ENCODE measurements around the gene ME1. TPM values are rescaled to one million over a fixed set of nuclear protein-coding genes. Genes with fewer than 3 reads are reported as not detected.
A peak's percentile ranks its signal among the peaks of the same experiment; 100 is the strongest.
"Not testable (repeated sequence)": the region's sequence is repeated elsewhere in the genome, so short reads cannot be mapped to it uniquely, and the experiment has no call there.

ME1 gene
- total RNA-seq, 2 donors from 2014 or later, result 7.5 to 15.4 TPM

GRCh38 chr6:83352424-83353061 is 78.3 kb downstream of the ME1 start:
- TF ChIP-seq CTCF (conservative IDR thresholded peaks at IDR 0.05), result no peak
- H3K4me3 ChIP-seq (ENCODE audit: low read length), result no peak overlapping the region
- no peaks in the 10 kb centered on the region for H3K36me3 Mint-ChIP-seq (ENCODE audit: low read depth)
- H3K36me3 ChIP-seq (ENCODE audit: control insufficient read depth, insufficient read depth, low read length), result no peaks in the 10 kb centered on the region
- 94 to 100% methylated on average over 1 to 2 of the region's 3 CpGs for WGBS, 2 experiments (ENCODE audit: insufficient coverage in 1 of 2, insufficient read length in 1 of 2)
- H3K27ac ChIP-seq (ENCODE audit: low read depth, low read length), result no peak overlapping the region
- H3K9me3 Mint-ChIP-seq, result no peaks in the 10 kb centered on the region
- H3K27me3 Mint-ChIP-seq (ENCODE audit: insufficient read depth), result no peaks in the 10 kb centered on the region
- no peaks in the 10 kb centered on the region for H3K4me1 ChIP-seq (ENCODE audit: control insufficient read depth, insufficient read depth, low read length)
- no peaks in the 10 kb centered on the region for H3K27me3 ChIP-seq (ENCODE audit: control insufficient read depth, insufficient read depth, low read length, poor library complexity, severe bottlenecking)
- DNase-seq, result no peak
- no peak overlapping the region for H3K9ac ChIP-seq (ENCODE audit: extremely low read depth, low read length, poor library complexity, severe bottlenecking)
- H3K4me1 Mint-ChIP-seq, result no peaks in the 10 kb centered on the region
- no peak overlapping the region for H3K4me3 Mint-ChIP-seq
- no peaks in the 10 kb centered on the region for H3K9me3 ChIP-seq (ENCODE audit: control insufficient read depth, low read length)
- no peak overlapping the region for H3K27ac Mint-ChIP-seq

GRCh38 chr6:83343121-83343520 is 87.7 kb downstream of the ME1 start:
- no peak overlapping the region for H3K4me3 Mint-ChIP-seq
- TF ChIP-seq CTCF (conservative IDR thresholded peaks at IDR 0.05), result no peak
- no peak for DNase-seq
- Histone ChIP-seq H3K4me1 (ENCODE audit: control insufficient read depth, insufficient read depth, low read length) (no peaks in the 10 kb centered on the region), H3K27ac (ENCODE audit: low read depth, low read length) (no peak overlapping the region), H3K9ac (ENCODE audit: extremely low read depth, low read length, poor library complexity, severe bottlenecking) (no peak overlapping the region), H3K9me3 (ENCODE audit: control insufficient read depth, low read length) (no peaks in the 10 kb centered on the region), H3K36me3 (ENCODE audit: control insufficient read depth, insufficient read depth, low read length) (no peaks in the 10 kb centered on the region), H3K4me3 (ENCODE audit: low read length) (no peak overlapping the region), H3K27me3 (ENCODE audit: control insufficient read depth, insufficient read depth, low read length, poor library complexity, severe bottlenecking) (no peaks in the 10 kb centered on the region)
- H3K36me3 Mint-ChIP-seq (ENCODE audit: low read depth), result peaks cover 22% of the 10 kb centered on the region
- no peaks in the 10 kb centered on the region for H3K4me1 Mint-ChIP-seq
- no peak overlapping the region for H3K27ac Mint-ChIP-seq
- H3K9me3 Mint-ChIP-seq, result peaks cover 6% of the 10 kb centered on the region
- H3K27me3 Mint-ChIP-seq (ENCODE audit: insufficient read depth), result no peaks in the 10 kb centered on the region
- 88 to 100% methylated on average over 2 to 3 of the region's 3 CpGs for WGBS, 2 experiments (ENCODE audit: insufficient coverage in 1 of 2, insufficient read length in 1 of 2)

GRCh38 chr6:83341765-83342164 is 89.1 kb downstream of the ME1 start:
- no peak overlapping the region for H3K9ac ChIP-seq (ENCODE audit: extremely low read depth, low read length, poor library complexity, severe bottlenecking)
- H3K36me3 ChIP-seq (ENCODE audit: control insufficient read depth, insufficient read depth, low read length), result no peaks in the 10 kb centered on the region
- no peak overlapping the region for H3K4me3 Mint-ChIP-seq
- no peak overlapping the region for H3K4me3 ChIP-seq (ENCODE audit: low read length)
- H3K27ac Mint-ChIP-seq, result no peak overlapping the region
- no peaks in the 10 kb centered on the region for H3K27me3 ChIP-seq (ENCODE audit: control insufficient read depth, insufficient read depth, low read length, poor library complexity, severe bottlenecking)
- H3K36me3 Mint-ChIP-seq (ENCODE audit: low read depth), result peaks cover 22% of the 10 kb centered on the region
- WGBS, 2 experiments (ENCODE audit: insufficient coverage in 1 of 2, insufficient read length in 1 of 2), result 96 to 100% methylated on average over 1 to 2 of the region's 2 CpGs
- no peaks in the 10 kb centered on the region for H3K4me1 Mint-ChIP-seq
- no peak overlapping the region for H3K27ac ChIP-seq (ENCODE audit: low read depth, low read length)
- no peaks in the 10 kb centered on the region for H3K9me3 ChIP-seq (ENCODE audit: control insufficient read depth, low read length)
- no peak for DNase-seq
- no peaks in the 10 kb centered on the region for H3K4me1 ChIP-seq (ENCODE audit: control insufficient read depth, insufficient read depth, low read length)
- peaks cover 6% of the 10 kb centered on the region for H3K9me3 Mint-ChIP-seq
- no peak for TF ChIP-seq CTCF (conservative IDR thresholded peaks at IDR 0.05)
- no peaks in the 10 kb centered on the region for H3K27me3 Mint-ChIP-seq (ENCODE audit: insufficient read depth)

GRCh38 chr6:83333916-83334315 is 96.9 kb downstream of the ME1 start:
- not testable (repeated sequence) for DNase-seq; H3K27ac ChIP-seq (ENCODE audit: low read depth, low read length); H3K9ac ChIP-seq (ENCODE audit: extremely low read depth, low read length, poor library complexity, severe bottlenecking); H3K4me1 Mint-ChIP-seq; H3K36me3 ChIP-seq (ENCODE audit: control insufficient read depth, insufficient read depth, low read length); H3K27me3 Mint-ChIP-seq (ENCODE audit: insufficient read depth); H3K4me1 ChIP-seq (ENCODE audit: control insufficient read depth, insufficient read depth, low read length); H3K36me3 Mint-ChIP-seq (ENCODE audit: low read depth); H3K9me3 ChIP-seq (ENCODE audit: control insufficient read depth, low read length); H3K4me3 ChIP-seq (ENCODE audit: low read length); H3K27me3 ChIP-seq (ENCODE audit: control insufficient read depth, insufficient read depth, low read length, poor library complexity, severe bottlenecking)
- WGBS, 2 experiments (ENCODE audit: insufficient coverage in 1 of 2, insufficient read length in 1 of 2), result 97% methylated on average over 13 of the region's 24 CpGs; no CpG with 5 or more reads in 1 of the 2 experiments
- Mint-ChIP-seq H3K4me3 (peak overlapping the region; percentile 52), H3K9me3 (peaks cover 11% of the 10 kb centered on the region), H3K27ac (peak overlapping the region; percentile 88)
